Astrocyte (in vitro differentiated cells and primary cell): Measurements from ENCODE around the gene SLC7A8. TPM values are rescaled to one million over a fixed set of nuclear protein-coding genes. Genes with fewer than 3 reads are reported as not detected.

Experiments used
- DNase-seq: peaks from one replicate; pipeline ENCODE4 v3.0.0-alpha.2; 2010; ENCODE audit warnings: low read depth
- FAIRE-seq: peaks from 2 replicates; lab custom pipeline; 2011; peaks lifted over from hg19 to GRCh38; lab: Jason Lieb, UNC
- H2AFZ ChIP-seq: 2 replicates; pipeline ENCODE4 v1.6.0; 2012; ENCODE audit warnings: low read depth, low read length, inconsistent platforms
- H3K27ac ChIP-seq: 2 replicates; pipeline ENCODE4 v1.5.1; 2011; ENCODE audit warnings: low read depth, low read length, inconsistent platforms
- H3K27me3 ChIP-seq: 2 replicates; pipeline ENCODE4 v1.6.0; 2011; ENCODE audit warnings: low read length, inconsistent platforms; ENCODE audit not compliant: insufficient read depth
- H3K36me3 ChIP-seq: 2 replicates; pipeline ENCODE4 v1.5.1; 2011; ENCODE audit warnings: low read length, inconsistent platforms; ENCODE audit not compliant: insufficient read depth
- H3K4me1 ChIP-seq: 2 replicates; pipeline ENCODE4 v1.5.1; 2011; ENCODE audit warnings: low read length, inconsistent platforms; ENCODE audit not compliant: insufficient read depth
- H3K4me2 ChIP-seq: 2 replicates; pipeline ENCODE4 v1.6.0; 2012; ENCODE audit warnings: low read length, inconsistent platforms
- H3K4me3 ChIP-seq: 2 replicates; pipeline ENCODE4 v1.5.1; 2011; ENCODE audit warnings: low read depth, mild to moderate bottlenecking, low read length, inconsistent platforms; ENCODE audit not compliant: insufficient read depth
- H3K79me2 ChIP-seq: 2 replicates; pipeline ENCODE4 v1.6.0; 2012; ENCODE audit warnings: mild to moderate bottlenecking, low read length, inconsistent platforms; ENCODE audit not compliant: insufficient read depth
- H3K9ac ChIP-seq: 2 replicates; pipeline ENCODE4 v1.6.0; 2012; ENCODE audit warnings: mild to moderate bottlenecking, low read length, inconsistent platforms
- H3K9me3 ChIP-seq: 2 replicates; pipeline ENCODE4 v1.5.1; 2012; ENCODE audit warnings: low read depth, mild to moderate bottlenecking, low read length, inconsistent platforms; ENCODE audit not compliant: insufficient read depth
- H4K20me1 ChIP-seq: 2 replicates; pipeline ENCODE4 v1.6.0; 2012; ENCODE audit warnings: low read length, inconsistent platforms; ENCODE audit not compliant: insufficient read depth
- H3K27ac Mint-ChIP-seq: one replicate; pipeline ENCODE4 v1.8.0; 2021; ENCODE audit warnings: mild to moderate bottlenecking, mixed read lengths; ENCODE audit not compliant: unreplicated experiment
- H3K27me3 Mint-ChIP-seq: one replicate; pipeline ENCODE4 v1.8.0; 2021; ENCODE audit warnings: low read depth, mixed read lengths; ENCODE audit not compliant: unreplicated experiment
- H3K36me3 Mint-ChIP-seq: one replicate; pipeline ENCODE4 v1.8.0; 2021; ENCODE audit warnings: low read depth, mixed read lengths; ENCODE audit not compliant: unreplicated experiment
- H3K4me1 Mint-ChIP-seq: one replicate; pipeline ENCODE4 v1.8.0; 2021; ENCODE audit warnings: low read depth, mixed read lengths; ENCODE audit not compliant: unreplicated experiment
- H3K4me3 Mint-ChIP-seq: one replicate; pipeline ENCODE4 v1.8.0; 2021; ENCODE audit warnings: mild to moderate bottlenecking, moderate library complexity, mixed read lengths; ENCODE audit not compliant: unreplicated experiment
- H3K9me3 Mint-ChIP-seq: one replicate; pipeline ENCODE4 v1.8.0; 2021; ENCODE audit warnings: mild to moderate bottlenecking, mixed read lengths; ENCODE audit not compliant: unreplicated experiment
- CTCF ChIP-seq: IDR thresholded peaks from 2 replicates; pipeline ENCODE4 v1.5.1; 2011; ENCODE audit warnings: low read depth, mild to moderate bottlenecking, inconsistent platforms, low read length, moderate library complexity; ENCODE audit not compliant: insufficient read depth
- EZH2 ChIP-seq: IDR thresholded peaks from 2 replicates; pipeline ENCODE4 v1.6.1; 2012; ENCODE audit warnings: mild to moderate bottlenecking, low read length, inconsistent platforms; ENCODE audit not compliant: insufficient read depth
- total RNA-seq: library from RNA; stranded (reverse); gene quantifications from 2 replicates; pipeline ENCODE4 v1.2.1, GENCODE V29; 2021

SLC7A8 gene
- total RNA-seq, 1 donor from 2014 or later: 6.5 TPM

- H3K27me3 ChIP-seq: peaks cover 12% of the 10 kb centered on the region
- Mint-ChIP-seq H3K4me1 (peaks cover 35% of the 10 kb centered on the region), H3K27ac (no peak overlapping the region), H3K36me3 (no peaks in the 10 kb centered on the region), H3K9me3 (no peaks in the 10 kb centered on the region), H3K27me3 (peaks cover 10% of the 10 kb centered on the region), H3K4me3 (no peak overlapping the region)
- H3K4me2 ChIP-seq: no peak overlapping the region
- no peaks in the 10 kb centered on the region for H3K79me2 ChIP-seq
- H3K4me1 ChIP-seq: peaks cover 9% of the 10 kb centered on the region
- no peaks in the 10 kb centered on the region for H4K20me1 ChIP-seq
- H2AFZ ChIP-seq: no peak overlapping the region
- H3K9ac ChIP-seq: no peak overlapping the region
- no peaks in the 10 kb centered on the region for H3K9me3 ChIP-seq
- TF ChIP-seq CTCF (no peak), EZH2 (no peak)
- no peak overlapping the region for H3K27ac ChIP-seq
- no peak overlapping the region for H3K4me3 ChIP-seq
- DNase-seq (no peak), FAIRE-seq (no peak)
- H3K36me3 ChIP-seq: no peaks in the 10 kb centered on the region
Measured at GRCh38 chr14:23162800-23163199, 20.7 kb downstream of the SLC7A8 start.

- H3K9me3 ChIP-seq: no peaks in the 10 kb centered on the region
- Mint-ChIP-seq H3K27ac (no peak overlapping the region), H3K36me3 (no peaks in the 10 kb centered on the region), H3K4me3 (no peak overlapping the region), H3K4me1 (peaks cover 27% of the 10 kb centered on the region), H3K9me3 (no peaks in the 10 kb centered on the region), H3K27me3 (peaks cover 11% of the 10 kb centered on the region)
- no peak overlapping the region for H3K9ac ChIP-seq
- DNase-seq: no peak
- no peaks in the 10 kb centered on the region for H3K36me3 ChIP-seq
- TF ChIP-seq CTCF (no peak), EZH2 (no peak)
- H3K4me2 ChIP-seq: no peak overlapping the region
- H3K27ac ChIP-seq: no peak overlapping the region
- peaks cover 7% of the 10 kb centered on the region for H3K27me3 ChIP-seq
- no peak for FAIRE-seq
- no peaks in the 10 kb centered on the region for H3K79me2 ChIP-seq
- peaks cover 4% of the 10 kb centered on the region for H3K4me1 ChIP-seq
- H4K20me1 ChIP-seq: no peaks in the 10 kb centered on the region
- no peak overlapping the region for H2AFZ ChIP-seq
- no peak overlapping the region for H3K4me3 ChIP-seq
Measured at GRCh38 chr14:23162005-23162404, 21.5 kb downstream of the SLC7A8 start.

- H3K27ac Mint-ChIP-seq: peak overlapping the region; percentile 71
- peaks cover 4% of the 10 kb centered on the region for H3K4me1 ChIP-seq
- H3K9me3 Mint-ChIP-seq: no peaks in the 10 kb centered on the region
- H3K4me3 Mint-ChIP-seq: no peak overlapping the region
- no peaks in the 10 kb centered on the region for H3K36me3 ChIP-seq
- no peaks in the 10 kb centered on the region for H3K79me2 ChIP-seq
- H2AFZ ChIP-seq: peak overlapping the region; percentile 45
- no peak overlapping the region for H3K4me3 ChIP-seq
- H3K4me2 ChIP-seq: peak overlapping the region; percentile 68
- no peaks in the 10 kb centered on the region for H4K20me1 ChIP-seq
- peak; percentile 82 for DNase-seq
- peaks cover 22% of the 10 kb centered on the region for H3K4me1 Mint-ChIP-seq
- H3K9ac ChIP-seq: no peak overlapping the region
- H3K27me3 Mint-ChIP-seq: peaks cover 10% of the 10 kb centered on the region
- H3K36me3 Mint-ChIP-seq: no peaks in the 10 kb centered on the region
- H3K9me3 ChIP-seq: no peaks in the 10 kb centered on the region
- peaks cover 5% of the 10 kb centered on the region for H3K27me3 ChIP-seq
- H3K27ac ChIP-seq: no peak overlapping the region
- no peak for FAIRE-seq
- TF ChIP-seq CTCF (no peak), EZH2 (no peak)
Measured at GRCh38 chr14:23160924-23161522, 22.4 kb downstream of the SLC7A8 start.
